Right lung (tissue), 5 donors: ENCODE data around the gene GALT. TPM values are rescaled to one million over a fixed set of nuclear protein-coding genes. Genes with fewer than 3 reads are reported as not detected.

ENCODE experiments used
- DNase-seq, 2 donors: peaks; one replicate each; pipeline ENCODE4 v3.0.0-alpha.2; 2013
- polyA plus RNA-seq, 5 donors: library from polyadenylated mRNA; unstranded; fragments of 120-200 nt; gene quantifications; one replicate each; pipeline versions ENCODE4 v1.2.1 to v1.2.3, GENCODE V29; 2013; ENCODE audit warnings: inconsistent platforms in 1 of 5, low replicate concordance in 1 of 5; ENCODE audit not compliant: insufficient read length in 5 of 5, insufficient read depth in 1 of 5

GALT gene
- polyA plus RNA-seq, 5 donors: 61.6 to 87.8 (median 75.1) TPM

DNA sequence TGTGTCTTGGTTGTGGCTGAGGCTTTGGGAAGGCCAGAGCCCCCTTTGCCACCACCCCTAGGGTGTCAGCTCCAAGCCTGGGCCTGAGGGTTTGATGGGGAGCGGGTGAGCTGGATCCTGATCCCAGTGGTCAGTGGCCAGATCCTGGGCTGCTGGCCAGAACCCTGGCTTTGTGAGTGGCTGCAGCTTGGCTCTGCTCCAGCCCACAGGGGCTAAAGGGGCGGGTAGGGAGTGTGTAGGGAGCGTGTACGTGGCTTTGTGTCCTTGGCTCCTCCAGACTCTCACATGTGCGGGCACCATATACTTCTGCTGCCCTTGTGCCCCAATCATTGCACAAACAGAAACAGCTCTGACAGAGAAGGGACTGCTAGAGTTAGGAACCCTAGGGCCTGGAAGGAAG, 4.3 kb downstream of the GALT start:
- no peak for DNase-seq

DNA sequence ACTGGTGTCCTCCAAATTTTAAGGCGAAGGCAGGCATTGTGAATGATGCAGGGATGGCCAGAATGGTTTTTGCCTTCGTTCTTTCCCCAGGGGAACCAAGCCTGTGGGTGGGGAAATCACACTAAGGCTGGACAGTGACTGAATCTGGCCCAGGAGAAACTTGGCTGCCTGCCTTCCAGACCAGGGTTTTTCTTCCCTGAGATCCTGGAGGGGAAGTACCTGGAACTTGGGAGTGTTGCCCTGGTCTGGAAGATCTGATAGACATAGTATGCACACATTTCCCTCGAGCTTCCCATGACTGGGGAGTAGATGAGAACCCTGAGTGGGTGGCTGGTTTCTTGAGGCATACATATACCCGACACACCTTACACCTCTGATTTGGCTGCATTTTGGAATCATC, 4.8 kb downstream of the GALT start:
- DNase-seq: no peak

DNA sequence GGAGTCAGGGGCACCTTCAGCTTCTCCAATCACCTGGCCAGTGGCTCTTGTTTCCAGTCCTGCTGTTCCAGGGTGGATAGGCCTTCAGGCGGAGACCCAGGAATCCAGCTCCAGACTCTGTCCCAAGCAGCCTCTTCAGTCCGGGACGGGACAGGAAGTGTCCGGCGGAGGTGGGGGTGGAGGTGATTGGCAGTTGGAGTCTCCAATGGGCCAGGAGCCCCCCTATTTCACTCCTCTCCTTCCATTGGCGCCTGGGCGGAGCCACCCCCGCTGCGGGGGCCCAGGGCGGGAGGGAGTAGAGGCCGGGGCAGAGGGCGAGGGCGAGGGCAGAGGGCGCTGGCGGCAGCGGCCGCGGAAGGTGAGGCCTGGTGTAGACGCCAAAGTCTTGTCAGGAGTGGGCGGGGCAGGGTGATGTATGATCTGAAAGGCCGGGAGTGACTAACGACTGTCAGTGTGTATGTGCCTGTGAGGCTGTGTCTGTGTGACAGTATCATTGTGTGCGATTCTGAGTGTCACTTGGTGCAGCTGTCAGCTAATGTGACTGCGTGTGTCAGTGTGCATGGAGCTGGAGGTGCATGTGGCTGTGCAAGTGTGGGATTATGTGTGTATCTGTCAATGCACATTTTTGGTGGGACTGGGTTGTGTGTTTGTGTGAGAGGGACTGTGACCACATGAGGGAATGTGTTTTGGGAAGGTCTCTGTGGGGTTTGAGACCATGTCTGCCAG, 5.6 kb downstream of the GALT start, which contains the start of gene IL11RA:
TSS of gene IL11RA (plus strand) at position 310 of the 726 bp plus-strand sequence. CDS start 3,033 bp downstream, outside the sequence.
- DNase-seq: peak; percentile 83 to 85

DNA sequence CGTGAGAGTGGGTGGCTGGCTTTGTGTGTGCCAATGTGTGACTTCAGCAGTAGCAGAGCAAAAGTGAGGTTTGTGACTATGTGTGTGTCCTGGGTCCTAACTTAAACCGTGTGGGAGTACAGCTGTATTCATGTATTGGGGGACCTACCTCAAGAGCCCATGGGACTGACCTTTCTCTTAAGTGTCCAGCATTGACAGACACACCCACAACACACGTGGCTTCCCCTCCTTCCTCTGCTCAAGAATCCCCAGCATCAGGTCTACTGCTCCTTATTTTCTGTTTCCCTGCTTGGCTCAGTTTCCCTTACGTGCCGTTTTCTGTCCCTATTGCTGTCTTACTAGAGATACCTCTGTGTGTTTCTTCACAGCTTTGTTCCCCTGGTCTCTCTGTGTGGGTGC, 6.1 kb downstream of the GALT start:
- no peak for DNase-seq

DNA sequence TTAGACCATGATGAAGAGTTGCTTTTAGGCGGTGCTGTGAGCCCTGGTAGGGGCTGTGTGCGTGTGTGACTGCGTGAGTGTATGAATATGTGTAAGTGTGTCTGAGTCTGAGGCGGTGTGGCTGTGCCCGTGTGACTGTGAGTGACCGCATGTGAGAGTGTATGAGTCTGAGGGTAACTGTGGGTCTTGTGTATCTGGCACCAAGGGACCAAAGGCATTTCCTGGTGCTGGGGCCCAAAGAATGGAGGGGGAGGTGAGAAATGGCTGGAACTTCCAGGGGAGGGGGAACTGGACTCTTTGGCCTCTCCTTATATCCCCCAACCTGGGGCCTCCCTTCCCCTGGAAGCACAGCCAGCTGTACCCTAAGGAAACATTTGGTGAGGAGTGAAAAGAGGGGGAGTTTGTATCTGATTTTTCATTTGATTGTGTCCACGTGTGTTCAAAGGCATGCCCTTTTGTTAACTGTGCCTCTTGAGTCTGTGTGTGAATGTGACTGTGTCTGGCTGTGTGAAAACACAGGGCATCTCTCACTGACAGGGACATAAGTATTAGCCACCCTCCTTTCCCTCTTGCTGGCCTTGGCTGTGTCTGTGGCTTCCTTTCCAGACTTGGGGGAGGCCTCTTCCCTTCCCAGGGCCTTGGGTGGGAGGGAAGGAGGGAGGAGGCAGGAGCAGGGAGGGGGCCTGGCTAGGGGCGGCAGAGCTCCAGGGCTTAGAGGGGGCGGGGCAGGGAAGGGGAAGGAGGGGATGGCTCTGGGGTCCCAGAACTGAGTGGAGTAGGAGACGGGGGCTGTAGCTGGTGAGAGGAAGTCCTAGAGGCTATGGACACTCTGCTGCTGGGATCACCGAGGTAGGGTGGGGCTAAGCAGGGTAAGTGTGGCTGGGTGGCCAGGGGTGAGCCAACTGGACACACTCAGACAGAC, 6.9 kb downstream of the GALT start:
- DNase-seq: peak; percentile 69

DNA sequence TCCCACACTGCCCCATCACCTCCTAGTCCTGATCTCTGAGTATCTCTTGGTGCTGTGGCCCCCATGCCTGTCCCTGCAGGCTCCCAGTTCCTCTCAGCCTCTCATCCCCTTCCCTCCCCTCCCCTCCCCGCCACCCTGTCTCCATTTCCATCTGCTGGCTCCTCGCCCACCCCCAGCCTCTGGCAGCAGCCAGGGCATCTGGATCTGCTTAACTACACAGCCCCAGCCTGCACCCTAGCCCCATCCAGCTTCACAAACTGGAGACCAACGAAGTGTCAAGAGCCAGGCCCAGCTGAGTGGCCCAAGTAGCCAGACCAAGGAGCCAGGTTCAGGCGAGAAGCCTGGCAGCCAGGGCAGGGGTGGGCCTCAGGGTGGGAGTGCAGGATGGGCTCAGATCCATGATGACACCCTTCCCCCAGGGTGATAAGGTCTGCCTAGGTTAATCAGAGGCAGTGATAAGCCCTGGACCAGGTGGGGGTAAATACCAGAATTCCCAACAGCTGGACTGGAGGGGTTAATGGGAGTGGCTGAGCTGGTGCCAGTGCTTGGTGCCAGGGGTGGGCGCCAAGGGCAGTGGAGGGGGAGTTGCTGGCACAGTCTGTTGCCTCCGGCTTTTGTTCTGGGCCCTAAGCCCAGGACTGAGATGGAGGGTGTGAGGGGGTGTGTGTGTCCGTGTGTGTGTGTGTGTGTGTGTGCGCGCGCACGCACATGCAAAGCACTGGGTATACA, 8.0 kb downstream of the GALT start:
- peak; percentile 82 to 85 for DNase-seq

DNA sequence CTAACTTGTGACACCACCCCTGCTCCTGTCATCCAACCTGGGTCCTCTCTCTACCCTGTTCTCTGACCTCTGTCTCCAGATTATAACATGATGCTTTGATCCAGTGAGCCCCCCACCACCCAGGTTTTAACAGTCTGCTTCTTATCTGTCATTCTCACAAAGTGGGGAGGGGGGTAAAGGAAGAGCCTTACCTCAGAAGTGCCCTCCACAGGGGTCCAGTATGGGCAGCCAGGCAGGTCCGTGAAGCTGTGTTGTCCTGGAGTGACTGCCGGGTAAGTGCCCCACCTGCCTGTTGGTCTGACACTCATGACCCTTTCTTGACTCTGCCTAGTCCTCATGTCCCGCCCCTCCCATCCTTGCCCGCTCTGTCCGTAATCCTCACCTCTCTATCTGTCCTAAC, 8.9 kb downstream of the GALT start:
- no peak for DNase-seq

DNA sequence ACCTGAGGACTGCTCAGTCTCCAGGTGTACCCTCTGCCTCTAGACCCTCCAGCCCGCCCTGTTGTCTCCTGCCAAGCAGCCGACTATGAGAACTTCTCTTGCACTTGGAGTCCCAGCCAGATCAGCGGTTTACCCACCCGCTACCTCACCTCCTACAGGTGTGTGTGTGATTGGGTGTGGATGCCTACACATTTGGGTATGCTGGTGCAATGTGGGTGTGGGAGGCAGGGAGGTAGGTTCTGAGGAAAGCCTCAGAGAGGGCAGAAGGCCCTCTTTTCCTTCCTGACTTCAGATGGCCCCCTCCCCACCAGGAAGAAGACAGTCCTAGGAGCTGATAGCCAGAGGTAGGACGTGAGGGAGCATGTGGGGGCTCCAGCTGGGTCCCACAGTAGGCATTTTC, 10.5 kb downstream of the GALT start:
- DNase-seq: no peak

DNA sequence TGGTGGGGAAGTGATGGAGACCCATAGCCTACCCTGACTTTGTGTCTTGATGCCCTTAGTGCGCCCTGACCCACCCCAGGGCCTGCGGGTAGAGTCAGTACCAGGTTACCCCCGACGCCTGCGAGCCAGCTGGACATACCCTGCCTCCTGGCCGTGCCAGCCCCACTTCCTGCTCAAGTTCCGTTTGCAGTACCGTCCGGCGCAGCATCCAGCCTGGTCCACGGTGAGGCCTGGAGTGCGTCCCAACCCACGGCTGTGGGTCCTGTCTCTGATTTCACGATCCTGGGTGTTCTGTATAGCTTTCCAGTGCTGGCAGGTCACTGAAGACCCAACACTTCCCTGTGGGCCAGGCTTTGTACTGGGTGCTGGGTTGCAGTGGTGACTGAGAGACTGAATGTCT, 12.0 kb downstream of the GALT start:
- no peak for DNase-seq

DNA sequence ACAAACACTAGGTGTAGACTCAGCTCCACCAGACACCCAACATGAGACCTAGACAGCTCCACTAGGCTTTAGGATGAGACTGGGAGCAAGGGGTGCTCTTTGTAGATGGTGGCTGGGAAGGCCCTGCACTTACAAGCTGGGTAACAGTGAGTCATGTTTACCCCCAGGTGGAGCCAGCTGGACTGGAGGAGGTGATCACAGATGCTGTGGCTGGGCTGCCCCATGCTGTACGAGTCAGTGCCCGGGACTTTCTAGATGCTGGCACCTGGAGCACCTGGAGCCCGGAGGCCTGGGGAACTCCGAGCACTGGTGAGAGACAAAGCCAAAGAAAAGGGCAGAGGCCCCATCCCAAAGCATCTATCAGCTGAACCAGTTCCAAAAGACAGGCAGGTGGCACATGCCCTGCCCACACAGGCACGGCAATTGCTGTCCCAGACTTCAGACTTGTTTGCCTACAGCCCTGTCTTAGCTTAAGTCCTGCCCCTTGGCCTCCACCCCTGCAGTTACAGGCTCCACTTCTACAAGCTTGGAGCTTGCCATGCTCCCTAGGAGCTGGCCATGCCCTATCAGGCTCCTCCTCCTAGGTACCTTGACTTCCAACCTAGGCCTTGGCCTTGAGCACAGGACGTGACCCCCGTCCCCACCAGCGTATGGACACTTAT, 13.2 kb downstream of the GALT start:
- no peak for DNase-seq

DNA sequence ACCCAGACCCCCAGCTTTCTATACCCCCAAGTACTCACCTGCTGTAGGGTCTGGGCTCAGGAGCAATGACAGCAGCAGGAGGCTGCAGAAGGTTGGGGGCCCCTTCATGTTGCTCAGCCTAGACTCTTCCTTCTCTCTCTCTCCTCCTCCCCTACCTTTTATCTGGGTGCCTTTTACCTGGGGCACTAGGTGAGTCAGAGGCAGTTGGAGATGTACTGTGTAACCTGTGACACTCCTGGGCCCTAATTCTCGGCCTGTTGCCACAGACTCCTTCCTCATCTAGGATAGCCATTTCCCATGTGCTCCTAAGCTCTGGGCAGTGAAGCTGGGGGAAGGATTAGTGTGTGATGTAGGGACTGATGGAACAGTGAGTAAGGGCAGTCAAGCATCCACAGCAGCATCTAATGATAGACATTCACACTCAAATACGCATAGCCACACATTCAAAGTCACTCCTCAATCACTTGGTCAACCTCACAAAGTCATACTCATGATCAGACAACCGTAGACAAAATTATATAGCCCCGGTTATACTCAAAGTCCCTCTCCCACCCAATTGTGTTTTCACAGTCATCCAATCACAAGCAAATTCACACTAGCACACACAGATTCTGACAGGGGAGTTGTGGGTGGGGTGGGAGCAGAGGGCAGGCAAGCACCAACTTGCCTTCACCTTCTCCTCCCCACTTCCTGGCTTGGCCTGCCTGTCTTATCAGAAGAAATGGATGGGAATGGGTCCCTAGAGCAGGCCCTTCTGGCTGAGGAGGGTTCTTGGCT, 16.2 kb downstream of the GALT start, which contains the start of gene CCL27:
TSS of gene CCL27 (minus strand) at position 132 of the 777 bp plus-strand sequence. CDS start at position 108, 24 bp downstream.
- no peak for DNase-seq

DNA sequence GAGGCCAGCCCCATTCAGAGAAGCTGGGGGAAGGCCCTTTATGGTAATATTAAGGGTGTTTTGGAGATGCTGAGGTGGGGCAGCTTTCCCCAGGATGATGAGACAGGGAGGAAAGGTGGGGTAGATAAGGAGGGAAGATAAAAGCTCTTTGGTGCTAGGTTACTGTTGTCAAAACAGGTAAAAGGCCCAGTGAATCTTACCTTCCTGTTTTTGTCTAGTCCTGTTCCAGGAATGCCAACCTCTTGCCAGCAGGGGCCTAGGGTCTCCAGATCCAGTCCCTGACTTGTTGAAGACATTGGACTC, 16.8 kb downstream of the GALT start:
- no peak for DNase-seq

DNA sequence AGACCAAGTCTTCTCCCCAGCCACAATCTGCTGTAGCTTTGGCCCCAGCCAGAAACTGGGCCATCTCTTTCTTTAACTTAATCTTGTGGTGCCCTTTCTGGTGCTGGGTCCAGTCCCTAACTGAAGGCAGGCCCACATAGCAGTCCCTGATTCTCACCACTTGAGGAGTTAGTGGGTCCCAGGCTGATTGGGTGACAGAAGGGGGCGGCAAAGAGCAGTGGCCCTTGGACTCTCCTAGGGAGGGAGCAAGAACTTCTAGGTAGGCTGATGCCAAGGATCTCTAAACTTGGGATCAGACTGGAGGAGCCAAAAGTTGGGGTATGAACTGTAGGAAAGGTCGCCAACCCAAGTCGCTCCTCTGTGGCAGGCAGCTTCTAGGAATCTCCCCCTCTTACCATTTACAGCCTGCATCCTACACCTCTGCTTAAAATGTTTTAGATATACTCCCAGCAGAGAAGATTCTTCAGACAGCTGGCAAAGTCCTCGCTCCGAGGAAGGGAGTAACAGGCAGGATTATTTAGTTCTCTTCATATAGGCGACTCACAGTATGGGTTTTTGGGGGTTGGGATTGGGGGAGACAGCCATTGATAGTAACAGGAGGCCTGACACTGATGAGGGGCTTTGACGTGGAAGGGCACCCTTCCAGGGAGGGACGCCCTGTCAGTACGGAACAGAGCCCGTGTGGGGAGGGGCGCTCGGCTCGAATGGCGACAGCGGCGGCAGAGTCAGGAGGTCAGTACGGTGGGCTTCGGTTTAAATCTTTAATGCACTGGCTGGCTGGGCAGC, 18.0 kb downstream of the GALT start:
- DNase-seq: peak; percentile 44 to 59

DNA sequence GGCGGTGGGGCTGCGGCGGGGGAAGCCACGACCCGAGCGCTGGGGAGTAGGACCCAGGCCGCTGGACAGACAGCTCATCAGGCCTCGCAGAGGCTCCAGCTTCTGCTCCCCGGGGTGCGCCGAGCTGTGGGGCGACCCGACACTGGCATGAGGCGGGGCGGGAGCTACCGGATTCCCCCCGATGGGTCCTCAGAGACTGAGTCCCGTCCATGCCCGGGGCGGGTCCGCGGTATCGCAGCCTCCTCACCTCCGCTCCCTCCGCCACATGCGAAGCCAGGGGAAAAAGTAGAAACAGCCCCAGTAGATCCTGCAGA, 18.5 kb downstream of the GALT start:
- no peak for DNase-seq

DNA sequence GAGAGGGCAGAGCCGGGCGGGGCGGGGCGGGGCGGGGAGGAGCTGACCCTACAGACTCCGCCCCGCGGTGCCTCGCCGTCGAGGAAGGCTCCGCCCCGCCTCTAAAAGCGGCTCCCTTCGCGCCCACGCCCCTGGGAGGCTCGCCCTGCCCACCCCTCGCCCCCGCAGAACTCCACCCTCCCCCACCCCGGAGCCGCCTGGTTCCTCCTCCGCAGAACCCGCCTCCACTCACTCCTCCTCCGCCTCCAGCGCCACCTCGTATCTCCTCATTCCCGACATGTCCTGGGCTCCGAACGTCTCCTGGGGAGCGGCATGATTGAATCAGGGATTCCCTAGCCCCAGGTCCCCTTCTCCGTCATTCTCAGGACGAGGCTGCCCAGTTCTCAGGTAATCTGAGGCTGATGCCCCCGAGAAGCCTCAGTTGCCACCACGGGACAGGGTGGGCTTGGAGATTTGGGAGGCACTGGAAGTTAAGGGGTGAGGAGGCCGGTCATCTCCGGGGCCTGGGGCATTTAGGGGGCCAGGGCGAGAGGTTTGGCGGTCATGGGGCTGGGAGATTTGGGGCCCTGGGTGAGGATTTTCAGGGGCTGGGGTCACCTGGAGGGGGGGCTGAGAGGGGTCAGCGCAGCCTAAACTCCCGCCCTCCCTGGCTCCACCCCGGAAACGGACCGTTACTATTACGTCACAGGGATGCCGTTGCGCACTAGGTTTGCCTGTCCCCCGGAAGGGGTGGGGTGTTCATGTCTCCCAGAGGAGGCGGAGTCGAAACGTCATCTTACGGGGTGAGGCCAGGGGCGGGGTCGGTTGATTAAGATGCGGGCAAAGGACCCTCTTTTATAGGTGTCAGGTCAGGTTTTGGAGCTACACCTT, 19.1 kb downstream of the GALT start:
- peak; percentile 92 to 95 for DNase-seq

DNA sequence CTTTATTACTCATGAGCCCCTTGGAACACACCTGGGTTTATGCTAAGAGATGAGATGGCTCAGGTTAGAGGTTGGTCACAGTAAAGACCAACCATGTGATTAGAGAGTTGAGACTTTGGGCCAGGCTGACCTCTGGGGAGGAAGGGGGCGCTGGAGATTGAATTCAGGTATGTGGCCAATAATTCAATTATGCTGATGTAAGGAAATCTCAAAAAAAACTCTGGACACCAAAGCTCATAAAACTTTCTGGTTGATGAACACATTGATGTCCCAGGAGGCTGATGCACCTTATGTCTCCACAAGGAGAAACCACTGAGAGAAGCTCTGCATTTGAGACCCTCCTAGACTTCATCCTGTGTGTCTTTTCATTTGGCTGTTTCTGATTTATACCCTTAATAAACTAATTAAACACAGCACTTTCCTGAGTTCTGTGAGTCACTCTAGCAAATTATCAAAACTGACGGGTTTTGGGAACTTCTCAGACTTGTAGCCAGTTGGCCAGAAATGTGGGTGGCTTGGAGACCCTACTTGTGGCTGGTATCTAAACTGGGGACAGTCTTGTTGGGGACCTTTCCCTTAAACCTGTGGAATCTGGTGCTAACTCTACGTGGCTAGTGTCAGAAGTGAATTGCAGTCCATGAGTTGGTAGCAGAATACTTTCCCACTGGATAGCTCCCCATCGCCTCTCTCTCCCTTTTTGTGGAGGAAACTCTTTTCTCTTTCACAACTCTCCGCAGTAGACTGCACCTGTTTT, 23.5 kb downstream of the GALT start:
- DNase-seq: no peak

DNA sequence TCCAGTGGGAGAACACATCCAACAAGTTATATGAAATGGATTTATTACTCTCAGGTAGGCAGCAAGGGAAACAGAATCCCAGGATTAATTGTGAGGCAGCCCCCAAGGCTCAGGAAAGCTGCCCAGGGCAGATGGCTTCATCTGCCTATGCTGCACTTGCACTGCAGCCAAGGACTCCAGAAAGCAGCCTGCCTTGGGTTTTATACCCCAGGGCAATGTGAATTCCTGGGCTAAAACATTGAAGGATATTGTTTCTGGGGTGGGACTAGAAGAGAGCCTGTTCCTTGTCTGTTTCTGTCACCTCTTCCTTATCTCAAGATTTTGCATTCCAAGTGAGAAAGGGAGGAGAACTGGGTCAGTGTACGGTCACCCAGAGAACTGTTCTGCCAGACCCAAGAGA, 24.8 kb downstream of the GALT start:
- no peak for DNase-seq

DNA sequence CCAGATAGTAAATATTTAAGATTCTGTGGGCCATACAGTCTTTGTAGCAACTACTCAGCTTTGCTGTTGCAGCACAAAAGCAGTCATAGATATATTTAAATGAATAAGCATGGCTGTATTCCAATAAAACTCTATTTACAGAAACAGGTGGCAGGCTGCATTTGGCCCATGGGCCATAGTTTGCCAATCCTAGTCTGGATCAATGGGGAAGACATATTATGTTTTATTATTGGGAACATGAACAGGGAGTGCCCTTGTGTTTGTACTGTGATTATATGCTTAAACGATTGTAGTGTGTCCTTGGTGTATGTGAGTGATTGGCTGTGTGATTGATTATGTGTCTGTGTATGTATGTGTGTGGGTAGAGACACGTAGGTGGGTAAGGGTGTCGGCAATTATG, 28.0 kb downstream of the GALT start:
- DNase-seq: no peak
